Uterus (tissue), 2 donors: ENCODE results near the gene UBR2.

Experiments
- CTCF ChIP-seq, 4 experiments: fragments of 200-600 bp in 2 of 4; fragments of 450-650 bp in 2 of 4; sonication (generic) in 2 of 4; IDR thresholded peaks; one replicate each; pipeline ENCODE4 v1.5.1; 2016 to 2019; ENCODE audit warnings: antibody characterized with exemption in 4 of 4, mild to moderate bottlenecking in 2 of 4, moderate library complexity in 1 of 4
- POLR2A ChIP-seq, 2 donors: fragments of 450-650 bp; IDR thresholded peaks; one replicate each; pipeline ENCODE4 v1.6.1; 2016; ENCODE audit warnings: antibody characterized with exemption in 2 of 2, mild to moderate bottlenecking in 1 of 2, moderate library complexity in 1 of 2

- TF ChIP-seq CTCF (IDR thresholded peaks at IDR 0.05) (no peak), POLR2A (IDR thresholded peaks at IDR 0.05) (no peak)
Measured at GRCh38 chr6:42616716-42617115, 52.9 kb downstream of the UBR2 start.
